Neutrophil (primary cell): Measurements from ENCODE around the gene ANKS1B.

Experiments
- H3K27ac ChIP-seq: fragments of 200-600 bp; sonication (generic); 2 replicates; pipeline ENCODE4 v1.5.1; 2016; ENCODE audit warnings: mild to moderate bottlenecking, moderate library complexity
- H3K27me3 ChIP-seq: fragments of 200-600 bp; sonication (generic); 2 replicates; pipeline ENCODE4 v1.6.0; 2016; ENCODE audit warnings: mild to moderate bottlenecking
- H3K36me3 ChIP-seq: fragments of 200-600 bp; sonication (generic); 2 replicates; pipeline ENCODE4 v1.5.1; 2017
- H3K4me1 ChIP-seq, 2 experiments: fragments of 200-600 bp in 1 of 2; sonication (generic) in 1 of 2; 1 replicate in 1 of 2; 2 replicates in 1 of 2; pipeline versions ENCODE4 v1.5.1 to v1.6.1; 2013 to 2016; ENCODE audit warnings: low read depth in 1 of 2, low read length in 1 of 2, mild to moderate bottlenecking in 1 of 2, moderate library complexity in 1 of 2; ENCODE audit not compliant: control insufficient read depth in 1 of 2, insufficient read depth in 1 of 2
- H3K4me3 ChIP-seq, 2 experiments: fragments of 200-600 bp in 1 of 2; sonication (generic) in 1 of 2; 1 replicate in 1 of 2; 2 replicates in 1 of 2; pipeline ENCODE4 v1.5.1; 2013 to 2016; ENCODE audit warnings: low read depth in 1 of 2, low read length in 1 of 2, mild to moderate bottlenecking in 1 of 2, moderate library complexity in 1 of 2
- H3K9me3 ChIP-seq: fragments of 200-600 bp; sonication (generic); 2 replicates; pipeline ENCODE4 v1.5.1; 2016
- TF ChIP-seq, protein P1 (sequence below): fragments of 200-600 bp; sonication (generic); IDR thresholded peaks from 2 replicates; pipeline ENCODE4 v1.5.1; 2016; ENCODE audit warnings: antibody characterized with exemption

ANKS1B gene

DNA sequence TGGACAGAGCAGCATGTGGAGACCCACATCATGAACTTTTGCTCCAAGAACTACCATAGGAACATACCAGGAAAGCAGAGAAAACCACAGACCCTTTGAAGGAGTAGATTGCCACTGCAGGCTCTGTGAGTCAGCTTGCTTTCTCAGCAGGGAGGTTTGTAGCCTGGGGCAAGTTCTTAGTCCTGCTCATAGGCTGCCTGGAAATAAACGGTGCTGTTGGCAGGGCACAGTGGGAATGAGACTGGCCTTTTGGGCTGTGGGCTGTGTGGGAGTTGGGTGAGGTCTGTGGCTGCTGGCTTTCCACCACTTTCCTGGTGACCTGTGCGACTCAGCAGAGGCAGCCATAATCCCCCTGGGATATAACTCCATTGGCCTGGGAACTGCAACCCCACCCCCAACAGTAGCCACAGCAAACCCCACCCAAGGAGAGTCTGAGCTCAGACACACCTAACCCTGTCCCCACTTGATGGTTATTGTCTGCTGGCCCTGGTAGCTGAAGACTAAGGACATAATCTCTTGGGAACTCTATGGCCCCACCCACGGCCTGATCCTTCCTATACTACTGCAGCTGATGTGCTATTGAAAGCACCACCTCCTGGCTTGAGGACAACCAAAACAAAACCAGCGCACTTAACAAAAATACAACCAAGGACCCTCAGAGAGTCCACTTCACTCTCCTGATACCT is 529.2 kb downstream of the ANKS1B start:
- Histone ChIP-seq H3K36me3 (no peaks in the 10 kb centered on the region), H3K4me3 (no peak overlapping the region), H3K27ac (no peak overlapping the region), H3K9me3 (no peaks in the 10 kb centered on the region), H3K27me3 (no peaks in the 10 kb centered on the region), H3K4me1 (no peaks in the 10 kb centered on the region)
- TF ChIP-seq, protein P1, sequence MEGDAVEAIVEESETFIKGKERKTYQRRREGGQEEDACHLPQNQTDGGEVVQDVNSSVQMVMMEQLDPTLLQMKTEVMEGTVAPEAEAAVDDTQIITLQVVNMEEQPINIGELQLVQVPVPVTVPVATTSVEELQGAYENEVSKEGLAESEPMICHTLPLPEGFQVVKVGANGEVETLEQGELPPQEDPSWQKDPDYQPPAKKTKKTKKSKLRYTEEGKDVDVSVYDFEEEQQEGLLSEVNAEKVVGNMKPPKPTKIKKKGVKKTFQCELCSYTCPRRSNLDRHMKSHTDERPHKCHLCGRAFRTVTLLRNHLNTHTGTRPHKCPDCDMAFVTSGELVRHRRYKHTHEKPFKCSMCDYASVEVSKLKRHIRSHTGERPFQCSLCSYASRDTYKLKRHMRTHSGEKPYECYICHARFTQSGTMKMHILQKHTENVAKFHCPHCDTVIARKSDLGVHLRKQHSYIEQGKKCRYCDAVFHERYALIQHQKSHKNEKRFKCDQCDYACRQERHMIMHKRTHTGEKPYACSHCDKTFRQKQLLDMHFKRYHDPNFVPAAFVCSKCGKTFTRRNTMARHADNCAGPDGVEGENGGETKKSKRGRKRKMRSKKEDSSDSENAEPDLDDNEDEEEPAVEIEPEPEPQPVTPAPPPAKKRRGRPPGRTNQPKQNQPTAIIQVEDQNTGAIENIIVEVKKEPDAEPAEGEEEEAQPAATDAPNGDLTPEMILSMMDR = no peak

DNA sequence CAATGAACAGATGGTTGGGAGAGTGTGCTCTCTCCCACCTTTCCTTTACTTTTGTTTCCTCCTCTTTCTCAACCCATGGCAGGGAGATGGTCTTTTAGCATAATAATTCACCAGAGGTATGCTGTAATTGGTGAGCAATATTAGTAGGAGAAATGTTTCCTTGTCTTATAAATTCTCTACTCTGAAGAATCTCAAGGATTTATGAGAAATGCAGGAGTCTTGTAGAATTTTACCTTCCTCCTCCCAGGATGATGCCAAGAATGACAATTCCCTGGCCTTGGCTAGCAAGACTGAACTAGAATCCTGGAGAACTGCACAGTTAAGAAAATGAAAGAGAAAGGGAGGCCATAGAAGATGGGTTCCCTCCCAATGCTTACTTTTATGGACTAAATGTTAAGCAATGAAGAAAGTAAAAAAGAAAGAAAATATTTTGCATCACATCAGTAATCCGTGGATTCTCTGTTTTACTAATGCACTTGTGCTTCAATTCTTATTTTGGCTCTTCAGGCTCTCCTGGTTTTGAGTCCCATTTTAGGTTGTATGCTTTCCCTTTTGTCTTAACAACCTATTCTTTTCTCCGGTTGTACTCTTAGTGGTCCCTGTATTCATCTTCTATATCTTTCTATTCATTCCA is 530.1 kb downstream of the ANKS1B start:
- Histone ChIP-seq H3K4me3 (no peak overlapping the region), H3K27ac (no peak overlapping the region), H3K36me3 (no peaks in the 10 kb centered on the region), H3K4me1 (no peaks in the 10 kb centered on the region), H3K9me3 (no peaks in the 10 kb centered on the region), H3K27me3 (no peaks in the 10 kb centered on the region)
- TF ChIP-seq, protein P1 = no peak

DNA sequence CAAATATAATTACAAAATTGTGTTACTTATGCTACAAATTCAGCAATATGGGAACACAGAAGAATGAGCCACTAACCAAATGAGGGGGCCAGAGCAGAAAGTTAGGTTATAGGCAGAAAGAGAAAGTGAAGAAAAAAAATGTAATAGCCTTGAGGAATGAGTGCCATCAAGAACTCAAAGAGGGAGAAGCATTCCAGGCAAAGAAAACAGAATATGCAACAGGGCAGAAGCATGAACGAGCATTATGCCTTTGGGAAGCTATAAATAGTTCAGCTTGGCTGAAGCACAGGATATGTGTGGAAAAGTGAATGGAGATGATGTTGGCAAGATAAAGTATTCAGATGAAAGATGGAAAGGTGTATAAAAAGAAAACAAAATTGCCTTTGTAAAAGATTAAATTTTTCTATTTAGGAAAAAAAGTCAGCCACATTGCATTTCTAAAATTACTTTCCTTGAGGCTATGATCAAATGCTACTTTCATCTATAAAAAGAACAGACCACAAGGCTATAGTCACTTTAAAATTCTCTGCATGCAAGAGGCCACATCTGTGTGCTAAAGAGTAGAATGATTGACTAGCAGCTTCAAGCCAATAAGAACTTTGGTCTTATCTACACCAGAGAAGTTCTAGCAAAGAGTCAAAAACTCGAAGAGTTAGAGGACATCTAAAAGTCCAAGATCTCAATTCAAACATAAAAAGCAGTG is 530.7 kb downstream of the ANKS1B start:
- H3K27ac ChIP-seq = no peak overlapping the region
- TF ChIP-seq, protein P1 = no peak
- no peak overlapping the region for H3K4me3 ChIP-seq

DNA sequence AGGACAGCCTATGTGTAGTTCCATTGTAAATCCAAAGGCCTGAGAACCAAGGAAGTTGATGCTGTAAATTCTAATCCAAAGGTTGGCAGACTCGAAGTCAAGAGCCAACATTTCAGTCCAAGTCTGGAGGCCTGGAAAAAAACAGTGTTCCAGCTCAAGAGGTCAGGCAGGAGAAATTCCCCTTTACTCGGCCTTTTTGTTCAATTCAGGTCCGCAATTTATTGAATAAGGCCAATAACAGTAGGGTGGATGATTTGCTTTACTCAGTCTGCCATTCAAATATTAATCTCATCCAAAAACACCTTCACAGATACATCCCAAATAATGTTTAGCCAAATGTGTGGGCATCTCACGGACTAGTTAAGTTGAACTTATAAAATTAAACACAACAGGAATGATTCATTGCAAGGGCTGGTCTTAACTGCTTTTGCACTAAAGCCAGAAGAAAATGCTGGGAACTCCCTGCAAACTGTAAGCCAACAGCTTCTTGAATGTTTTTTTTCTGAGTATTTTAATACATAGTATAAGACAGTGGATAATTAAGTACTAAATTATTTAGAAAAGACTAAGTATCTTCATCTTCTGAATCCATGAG is 534.6 kb downstream of the ANKS1B start:
- TF ChIP-seq, protein P1 = no peak
- H3K36me3 ChIP-seq = no peaks in the 10 kb centered on the region
- no peak overlapping the region for H3K27ac ChIP-seq
- H3K4me3 ChIP-seq = no peak overlapping the region
- H3K27me3 ChIP-seq = no peaks in the 10 kb centered on the region
- no peaks in the 10 kb centered on the region for H3K9me3 ChIP-seq
- no peaks in the 10 kb centered on the region for H3K4me1 ChIP-seq

More for the DNA sequence above, 530.7 kb downstream of the ANKS1B start:
- H3K9me3 ChIP-seq = no peaks in the 10 kb centered on the region
- no peaks in the 10 kb centered on the region for H3K4me1 ChIP-seq
- H3K36me3 ChIP-seq = no peaks in the 10 kb centered on the region
- H3K27me3 ChIP-seq = no peaks in the 10 kb centered on the region

DNA sequence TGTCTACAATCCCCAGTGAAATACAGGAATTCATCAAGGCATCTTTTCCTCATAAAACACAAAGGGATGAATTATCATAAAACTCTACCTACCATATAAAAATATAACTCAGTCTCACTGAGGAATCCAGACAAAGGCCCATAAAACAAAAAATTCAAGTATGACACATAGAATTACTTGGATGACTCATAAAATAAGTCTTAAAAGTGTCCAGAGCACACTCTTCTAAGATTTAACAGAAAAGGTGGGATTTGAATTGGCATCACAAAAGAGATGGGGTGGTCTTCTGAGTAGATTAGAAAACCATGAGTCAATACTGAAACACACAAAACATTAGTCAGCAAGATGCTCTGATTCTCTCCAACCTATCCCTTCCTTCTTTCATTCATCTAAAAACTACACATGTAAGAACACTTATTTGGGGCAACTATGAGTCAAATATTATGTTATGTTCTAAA is 539.8 kb downstream of the ANKS1B start:
- Histone ChIP-seq H3K27ac (no peak overlapping the region), H3K36me3 (no peaks in the 10 kb centered on the region), H3K9me3 (no peaks in the 10 kb centered on the region), H3K4me1 (no peaks in the 10 kb centered on the region), H3K27me3 (no peaks in the 10 kb centered on the region), H3K4me3 (no peak overlapping the region)
- TF ChIP-seq, protein P1 = no peak
